ENCODE results near the gene CAPN15. TPM values are rescaled to one million over a fixed set of nuclear protein-coding genes. Genes with fewer than 3 reads are reported as not detected.

The CAPN15 gene
- polyA plus RNA-seq, 3 donors: 3.4 to 42.6 (median 3.9) TPM

- Mint-ChIP-seq H3K9me3 (peaks cover 0 to 3% (median 0%) of the 10 kb centered on the region in 7 donors), H3K4me3 (peak overlapping the region; percentile 87 to 95), H3K27ac (peak overlapping the region; percentile 82 to 96 (median 93)), H3K36me3 (peaks cover 17 to 24% of the 10 kb centered on the region in 2 donors), H3K27me3 (ENCODE audit: low read depth in 3 of 3) (peaks cover 0 to 2% (median 0%) of the 10 kb centered on the region in 3 donors), H3K4me1 (peaks cover 70% of the 10 kb centered on the region)
- intact Hi-C loops (cut with micrococcal nuclease): no loop called here
- 22% methylated on average over 21 of the region's 24 CpGs for WGBS (ENCODE audit: insufficient coverage)
- Histone ChIP-seq H3K27me3 (ENCODE audit: control insufficient read depth in 2 of 2, insufficient read depth in 2 of 2, low read length in 2 of 2) (no peaks in the 10 kb centered on the region), H2AFZ (ENCODE audit: insufficient read depth, low read depth, low read length, poor library complexity, severe bottlenecking) (peak overlapping the region; percentile 29), H3K4me3 (replicated peaks in 1 of 3; ENCODE audit: low read depth in 2 of 3, low read length in 3 of 3) (peak overlapping the region in 2 of 3 experiments; percentile 17 to 92), H3K79me2 (ENCODE audit: insufficient read depth, low read length) (peaks cover 84% of the 10 kb centered on the region), H3K36me3 (replicated peaks in 1 of 2; ENCODE audit: control insufficient read depth in 1 of 2, insufficient read depth in 2 of 2, low read length in 2 of 2) (peaks cover 0 to 7% of the 10 kb centered on the region in 2 donors), H3K4me1 (ENCODE audit: control insufficient read depth in 1 of 2, insufficient read depth in 2 of 2, low read length in 2 of 2) (peaks cover 70 to 78% of the 10 kb centered on the region in 2 donors), H3K9me3 (replicated peaks in 1 of 2; ENCODE audit: control insufficient read depth in 1 of 2, insufficient read depth in 1 of 2, low read length in 2 of 2) (no peaks in the 10 kb centered on the region), H3K4me2 (replicated peaks; ENCODE audit: extremely low read depth, low read length, poor library complexity, severe bottlenecking) (peak overlapping the region; percentile 87), H3K9ac (ENCODE audit: insufficient read depth, low read length, poor library complexity, severe bottlenecking) (peak overlapping the region; percentile 30), H3K27ac (ENCODE audit: low read depth in 1 of 2, low read length in 2 of 2) (peak overlapping the region; percentile 81 to 83), H4K20me1 (ENCODE audit: insufficient read depth, low read length) (peaks cover 47% of the 10 kb centered on the region)
- peak; percentile 80 to 91 (median 83) for DNase-seq
- peak; percentile 22 for TF ChIP-seq CTCF (IDR thresholded peaks at IDR 0.05)
These were observed 65.2 kb downstream of the CAPN15 start for GRCh38 chr16:592518-593306.

GRCh38 chr16:593406-593805 lies 65.9 kb downstream of the CAPN15 start:
- Histone ChIP-seq H3K9ac (ENCODE audit: insufficient read depth, low read length, poor library complexity, severe bottlenecking) (peak overlapping the region; percentile 30), H3K4me1 (ENCODE audit: control insufficient read depth in 1 of 2, insufficient read depth in 2 of 2, low read length in 2 of 2) (peaks cover 63 to 72% of the 10 kb centered on the region in 2 donors), H4K20me1 (ENCODE audit: insufficient read depth, low read length) (peaks cover 49% of the 10 kb centered on the region), H3K4me2 (replicated peaks; ENCODE audit: extremely low read depth, low read length, poor library complexity, severe bottlenecking) (peak overlapping the region; percentile 87), H3K27ac (ENCODE audit: low read depth in 1 of 2, low read length in 2 of 2) (peak overlapping the region; percentile 81 to 83), H2AFZ (ENCODE audit: insufficient read depth, low read depth, low read length, poor library complexity, severe bottlenecking) (no peak overlapping the region), H3K36me3 (replicated peaks in 1 of 2; ENCODE audit: control insufficient read depth in 1 of 2, insufficient read depth in 2 of 2, low read length in 2 of 2) (peaks cover 0 to 7% of the 10 kb centered on the region in 2 donors), H3K4me3 (replicated peaks in 1 of 3; ENCODE audit: low read depth in 2 of 3, low read length in 3 of 3) (peak overlapping the region in 1 of 3 experiments; percentile 92), H3K79me2 (ENCODE audit: insufficient read depth, low read length) (peaks cover 80% of the 10 kb centered on the region), H3K9me3 (replicated peaks in 1 of 2; ENCODE audit: control insufficient read depth in 1 of 2, insufficient read depth in 1 of 2, low read length in 2 of 2) (no peaks in the 10 kb centered on the region), H3K27me3 (ENCODE audit: control insufficient read depth in 2 of 2, insufficient read depth in 2 of 2, low read length in 2 of 2) (no peaks in the 10 kb centered on the region)
- Mint-ChIP-seq H3K36me3 (peaks cover 17 to 26% of the 10 kb centered on the region in 2 donors), H3K4me3 (peak overlapping the region; percentile 87 to 95), H3K4me1 (peaks cover 63% of the 10 kb centered on the region), H3K9me3 (peaks cover 0 to 2% (median 0%) of the 10 kb centered on the region in 7 donors), H3K27ac (peak overlapping the region; percentile 82 to 96 (median 93)), H3K27me3 (ENCODE audit: low read depth in 3 of 3) (peaks cover 0 to 2% (median 0%) of the 10 kb centered on the region in 3 donors)
- TF ChIP-seq CTCF (IDR thresholded peaks at IDR 0.05): no peak
- intact Hi-C loops (cut with micrococcal nuclease): no loop called here
- WGBS (ENCODE audit: insufficient coverage): 89% methylated on average over 9 of the region's 9 CpGs
- peak in 1 of 3 donors; percentile 2 for DNase-seq

Measured in CD14-positive monocyte (primary cell).